ENCODE data around the gene KCNK16.

KCNK16 gene

DNA sequence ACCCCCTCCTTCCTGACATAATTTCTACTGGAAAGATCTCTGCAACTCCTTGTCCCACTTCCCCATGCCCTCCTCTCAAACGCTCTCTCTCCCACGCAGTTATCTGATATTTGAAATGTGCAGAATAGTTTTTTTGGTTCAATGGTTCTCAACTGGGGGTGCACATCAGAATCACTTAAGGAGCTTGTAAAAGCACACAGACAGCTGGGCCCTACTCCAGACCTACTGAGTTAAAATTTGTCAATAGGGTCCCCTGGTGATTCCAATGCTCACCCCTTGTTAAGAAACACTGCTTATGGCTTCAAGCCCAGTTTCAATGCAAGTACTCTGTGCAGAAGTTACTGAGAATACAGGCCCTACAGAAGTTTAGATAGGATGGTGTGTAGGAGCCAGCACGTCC, 45.2 kb upstream of the KCNK16 start:
- H3F3A ChIP-seq (ENCODE audit: control insufficient read depth, insufficient read depth): no peaks in the 10 kb centered on the region
- no peak overlapping the region for H3K27ac ChIP-seq (ENCODE audit: low read depth, low read length)
- no peak overlapping the region for H3K4me3 ChIP-seq (ENCODE audit: low read length)
- no peak overlapping the region for H3K4me2 ChIP-seq (ENCODE audit: low read length)
- no peaks in the 10 kb centered on the region for H3K4me1 ChIP-seq (ENCODE audit: control insufficient read depth, low read length)
- no peaks in the 10 kb centered on the region for H4K20me1 ChIP-seq (ENCODE audit: control insufficient read depth, insufficient read depth, low read depth, low read length)
- TF ChIP-seq, protein P1, sequence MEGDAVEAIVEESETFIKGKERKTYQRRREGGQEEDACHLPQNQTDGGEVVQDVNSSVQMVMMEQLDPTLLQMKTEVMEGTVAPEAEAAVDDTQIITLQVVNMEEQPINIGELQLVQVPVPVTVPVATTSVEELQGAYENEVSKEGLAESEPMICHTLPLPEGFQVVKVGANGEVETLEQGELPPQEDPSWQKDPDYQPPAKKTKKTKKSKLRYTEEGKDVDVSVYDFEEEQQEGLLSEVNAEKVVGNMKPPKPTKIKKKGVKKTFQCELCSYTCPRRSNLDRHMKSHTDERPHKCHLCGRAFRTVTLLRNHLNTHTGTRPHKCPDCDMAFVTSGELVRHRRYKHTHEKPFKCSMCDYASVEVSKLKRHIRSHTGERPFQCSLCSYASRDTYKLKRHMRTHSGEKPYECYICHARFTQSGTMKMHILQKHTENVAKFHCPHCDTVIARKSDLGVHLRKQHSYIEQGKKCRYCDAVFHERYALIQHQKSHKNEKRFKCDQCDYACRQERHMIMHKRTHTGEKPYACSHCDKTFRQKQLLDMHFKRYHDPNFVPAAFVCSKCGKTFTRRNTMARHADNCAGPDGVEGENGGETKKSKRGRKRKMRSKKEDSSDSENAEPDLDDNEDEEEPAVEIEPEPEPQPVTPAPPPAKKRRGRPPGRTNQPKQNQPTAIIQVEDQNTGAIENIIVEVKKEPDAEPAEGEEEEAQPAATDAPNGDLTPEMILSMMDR (IDR thresholded peaks at IDR 0.05; ENCODE audit: low read depth, low read length, poor library complexity, severe bottlenecking): no peak
- no peak for TF ChIP-seq EZH2phosphoT487 (IDR thresholded peaks at IDR 0.05; ENCODE audit: borderline replicate concordance, low read length)
- H3K9me2 ChIP-seq (replicated peaks; ENCODE audit: control insufficient read depth, low read length): no peaks in the 10 kb centered on the region
- H3K79me2 ChIP-seq (ENCODE audit: control insufficient read depth, low read length): no peaks in the 10 kb centered on the region
- no peaks in the 10 kb centered on the region for H3K27me3 ChIP-seq (ENCODE audit: control insufficient read depth, low read length)
- no peaks in the 10 kb centered on the region for H3K9me3 ChIP-seq (ENCODE audit: control insufficient read depth, insufficient read depth, low read length)
- H3K36me3 ChIP-seq (ENCODE audit: control insufficient read depth, low read length): no peaks in the 10 kb centered on the region

DNA sequence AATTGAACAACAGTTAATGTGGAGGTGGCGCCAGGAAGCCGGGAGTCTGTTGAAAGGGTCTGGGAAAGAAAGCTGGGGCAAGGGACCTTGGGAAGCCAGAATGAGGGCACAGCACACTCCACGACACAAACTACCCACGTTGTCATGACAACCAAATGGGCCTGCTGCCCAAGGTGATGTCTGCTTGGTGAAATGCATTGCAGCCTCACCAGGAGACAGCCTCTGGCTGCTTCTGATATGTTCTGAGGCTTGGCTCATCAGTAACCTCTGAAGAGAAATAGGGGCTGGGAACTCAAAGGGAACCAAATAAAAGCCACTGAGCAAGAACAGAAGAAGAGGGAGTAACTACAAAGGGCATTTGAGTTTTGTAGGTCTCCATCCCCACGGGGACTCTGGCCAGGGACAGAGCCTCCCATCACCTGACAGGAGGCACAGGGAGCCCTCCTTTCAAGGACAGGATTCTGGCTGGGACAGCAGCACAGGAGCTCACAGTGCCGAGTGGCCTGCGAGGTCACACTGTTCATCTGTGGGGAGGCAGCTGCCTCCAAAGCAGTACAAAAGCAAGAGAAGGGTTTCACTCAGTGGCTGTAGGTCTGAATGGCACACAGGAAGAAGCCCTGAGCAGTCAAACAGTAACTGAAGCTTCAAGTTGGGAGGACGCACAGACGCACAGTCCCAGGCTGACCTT, 44.6 kb upstream of the KCNK16 start:
- Histone ChIP-seq H3K79me2 (ENCODE audit: control insufficient read depth, low read length) (no peaks in the 10 kb centered on the region), H3F3A (ENCODE audit: control insufficient read depth, insufficient read depth) (no peaks in the 10 kb centered on the region), H3K9me3 (ENCODE audit: control insufficient read depth, insufficient read depth, low read length) (no peaks in the 10 kb centered on the region), H4K20me1 (ENCODE audit: control insufficient read depth, insufficient read depth, low read depth, low read length) (no peaks in the 10 kb centered on the region), H3K27me3 (ENCODE audit: control insufficient read depth, low read length) (no peaks in the 10 kb centered on the region), H3K36me3 (ENCODE audit: control insufficient read depth, low read length) (no peaks in the 10 kb centered on the region), H3K4me3 (ENCODE audit: low read length) (no peak overlapping the region), H3K9me2 (replicated peaks; ENCODE audit: control insufficient read depth, low read length) (no peaks in the 10 kb centered on the region), H3K4me2 (ENCODE audit: low read length) (no peak overlapping the region), H3K27ac (ENCODE audit: low read depth, low read length) (no peak overlapping the region), H3K4me1 (ENCODE audit: control insufficient read depth, low read length) (no peaks in the 10 kb centered on the region)
- TF ChIP-seq EZH2phosphoT487 (IDR thresholded peaks at IDR 0.05; ENCODE audit: borderline replicate concordance, low read length): no peak

DNA sequence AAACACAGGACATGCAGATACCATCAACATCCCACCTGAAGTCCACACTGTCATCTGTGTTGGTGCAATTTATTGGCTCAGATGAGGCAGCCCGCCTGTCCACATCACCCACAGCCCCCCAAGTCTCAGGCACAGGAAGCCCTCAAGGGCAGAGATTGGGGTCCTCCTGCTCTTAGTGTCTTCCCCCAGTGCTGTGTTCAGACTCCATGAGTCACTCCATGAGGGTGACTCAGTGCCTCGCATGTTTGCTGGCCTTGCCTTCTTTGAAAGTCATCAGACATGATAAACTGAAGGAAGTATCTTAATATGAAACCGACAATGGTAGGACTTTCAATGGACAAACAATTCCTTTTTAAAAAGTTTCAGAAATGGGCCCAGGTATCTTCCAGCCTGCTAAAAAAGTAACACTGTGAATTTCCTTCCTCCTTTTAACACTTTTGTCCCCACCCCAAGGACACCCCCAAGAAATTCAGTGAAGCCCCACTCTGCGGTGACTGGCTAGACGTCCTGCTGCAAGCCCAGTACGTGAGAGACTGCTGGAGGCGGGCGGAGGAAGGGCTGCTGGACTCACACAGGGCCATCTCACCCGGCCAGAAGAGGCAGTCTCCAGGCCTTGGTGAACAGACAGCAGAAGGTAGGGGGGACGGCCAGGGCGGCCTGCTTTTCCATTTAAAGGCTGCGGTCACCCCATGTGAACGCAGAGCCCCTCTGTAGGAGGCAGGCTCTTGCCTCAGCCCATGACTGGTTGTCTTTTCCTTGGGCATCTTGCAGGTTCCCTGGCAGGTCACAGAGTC, 43.0 kb upstream of the KCNK16 start:
- no peak overlapping the region for H3K4me2 ChIP-seq (ENCODE audit: low read length)

More for the DNA sequence above, 43.0 kb upstream of the KCNK16 start:
- no peaks in the 10 kb centered on the region for H3K27me3 ChIP-seq (ENCODE audit: control insufficient read depth, low read length)
- H3K79me2 ChIP-seq (ENCODE audit: control insufficient read depth, low read length): no peaks in the 10 kb centered on the region
- H3F3A ChIP-seq (ENCODE audit: control insufficient read depth, insufficient read depth): no peaks in the 10 kb centered on the region
- no peaks in the 10 kb centered on the region for H4K20me1 ChIP-seq (ENCODE audit: control insufficient read depth, insufficient read depth, low read depth, low read length)
- TF ChIP-seq, protein P1 (IDR thresholded peaks at IDR 0.05; ENCODE audit: low read depth, low read length, poor library complexity, severe bottlenecking): no peak
- TF ChIP-seq EZH2phosphoT487 (IDR thresholded peaks at IDR 0.05; ENCODE audit: borderline replicate concordance, low read length): no peak
- no peaks in the 10 kb centered on the region for H3K4me1 ChIP-seq (ENCODE audit: control insufficient read depth, low read length)
- H3K36me3 ChIP-seq (ENCODE audit: control insufficient read depth, low read length): no peaks in the 10 kb centered on the region
- H3K9me3 ChIP-seq (ENCODE audit: control insufficient read depth, insufficient read depth, low read length): no peaks in the 10 kb centered on the region
- no peak overlapping the region for H3K27ac ChIP-seq (ENCODE audit: low read depth, low read length)
- H3K9me2 ChIP-seq (replicated peaks; ENCODE audit: control insufficient read depth, low read length): no peaks in the 10 kb centered on the region
- H3K4me3 ChIP-seq (ENCODE audit: low read length): no peak overlapping the region

All from DOHH2 (cell line).